ENCODE data around the gene LYRM9. TPM values are rescaled to one million over a fixed set of nuclear protein-coding genes. Genes with fewer than 3 reads are reported as not detected.

LYRM9 gene
- total and polyA plus RNA-seq, 2 donors (not counting 1 experiment from before 2014, with no cell fraction given): 9.7 to 13.7 TPM

DNA sequence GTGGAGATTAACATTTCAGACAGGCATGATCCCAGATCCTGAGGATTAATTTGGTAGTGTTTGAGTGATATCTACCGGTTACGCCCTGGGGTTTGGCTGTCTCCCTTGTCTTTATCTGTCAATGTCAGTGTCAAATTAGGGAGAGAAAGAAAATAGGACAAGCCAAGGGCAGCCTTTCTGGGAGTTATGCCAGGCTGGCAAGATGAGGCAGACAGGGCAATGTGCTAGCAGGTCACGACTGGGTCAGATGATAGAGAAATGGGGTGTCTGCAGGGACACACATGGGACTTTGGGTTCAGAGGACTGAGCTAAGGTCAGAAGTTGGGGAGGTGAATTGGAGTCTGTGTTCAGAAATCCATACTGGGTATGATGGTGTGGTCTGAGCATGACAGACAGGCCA, 27.4 kb upstream of the LYRM9 start:
- Histone ChIP-seq H3K4me1 (ENCODE audit: control insufficient read depth, extremely low read depth, insufficient read depth, low read length) (no peaks in the 10 kb centered on the region), H3K9ac (ENCODE audit: insufficient read depth, low read length) (no peak overlapping the region), H3K4me2 (ENCODE audit: extremely low read depth, insufficient read depth, low read length) (no peak overlapping the region), H3K4me3 (replicated peaks in 1 of 4; ENCODE audit: control extremely low read depth in 1 of 4, insufficient read depth in 1 of 4, low read depth in 3 of 4, low read length in 4 of 4) (no peak overlapping the region), H3K36me3 (ENCODE audit: control insufficient read depth, insufficient read depth, low read length) (no peaks in the 10 kb centered on the region), H3K79me2 (ENCODE audit: control insufficient read depth, insufficient read depth, low read length) (no peaks in the 10 kb centered on the region), H4K20me1 (ENCODE audit: control insufficient read depth, extremely low read depth, insufficient read depth, low read length) (no peaks in the 10 kb centered on the region), H3K9me3 (ENCODE audit: control insufficient read depth, insufficient read depth, low read depth, low read length) (no peaks in the 10 kb centered on the region), H3K27me3 (ENCODE audit: control insufficient read depth, insufficient read depth, low read length) (peaks cover 2% of the 10 kb centered on the region), H2AFZ (ENCODE audit: low read length) (no peak overlapping the region), H3K27ac (ENCODE audit: insufficient read depth, low read length) (no peak overlapping the region)
- TF ChIP-seq, protein P1, sequence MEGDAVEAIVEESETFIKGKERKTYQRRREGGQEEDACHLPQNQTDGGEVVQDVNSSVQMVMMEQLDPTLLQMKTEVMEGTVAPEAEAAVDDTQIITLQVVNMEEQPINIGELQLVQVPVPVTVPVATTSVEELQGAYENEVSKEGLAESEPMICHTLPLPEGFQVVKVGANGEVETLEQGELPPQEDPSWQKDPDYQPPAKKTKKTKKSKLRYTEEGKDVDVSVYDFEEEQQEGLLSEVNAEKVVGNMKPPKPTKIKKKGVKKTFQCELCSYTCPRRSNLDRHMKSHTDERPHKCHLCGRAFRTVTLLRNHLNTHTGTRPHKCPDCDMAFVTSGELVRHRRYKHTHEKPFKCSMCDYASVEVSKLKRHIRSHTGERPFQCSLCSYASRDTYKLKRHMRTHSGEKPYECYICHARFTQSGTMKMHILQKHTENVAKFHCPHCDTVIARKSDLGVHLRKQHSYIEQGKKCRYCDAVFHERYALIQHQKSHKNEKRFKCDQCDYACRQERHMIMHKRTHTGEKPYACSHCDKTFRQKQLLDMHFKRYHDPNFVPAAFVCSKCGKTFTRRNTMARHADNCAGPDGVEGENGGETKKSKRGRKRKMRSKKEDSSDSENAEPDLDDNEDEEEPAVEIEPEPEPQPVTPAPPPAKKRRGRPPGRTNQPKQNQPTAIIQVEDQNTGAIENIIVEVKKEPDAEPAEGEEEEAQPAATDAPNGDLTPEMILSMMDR (conservative IDR thresholded peaks at IDR 0.05 in 1 of 2, IDR thresholded peaks at IDR 0.05 in 1 of 2; ENCODE audit: low read depth in 1 of 2, low read length in 2 of 2): no peak
- no peak for TF ChIP-seq EZH2 (IDR thresholded peaks at IDR 0.05; ENCODE audit: low read length, missing control alignments)
- DNase-seq (ENCODE audit: low read depth in 2 of 2): no peak

DNA sequence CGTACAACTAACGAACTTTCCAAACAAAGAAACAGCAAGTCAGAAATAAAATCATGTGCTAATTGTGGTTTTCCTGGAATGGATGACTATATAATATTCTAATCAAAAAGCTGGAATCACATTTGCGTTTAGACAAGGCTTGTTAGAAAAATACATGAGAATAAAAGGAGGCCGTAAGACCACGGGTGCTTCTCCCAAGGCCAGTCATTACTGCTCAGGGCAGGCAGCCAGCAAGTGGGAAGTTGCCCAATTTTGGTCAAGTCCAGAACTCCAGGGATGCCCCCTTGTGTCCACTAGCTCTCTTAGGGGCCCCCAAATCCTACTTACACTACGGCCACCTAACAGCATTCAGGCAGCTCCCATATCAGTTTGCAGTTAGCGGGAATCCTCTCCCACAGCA, 25.9 kb upstream of the LYRM9 start:
- H3K27me3 ChIP-seq (ENCODE audit: control insufficient read depth, insufficient read depth, low read length): peaks cover 4% of the 10 kb centered on the region
- H3K36me3 ChIP-seq (ENCODE audit: control insufficient read depth, insufficient read depth, low read length): no peaks in the 10 kb centered on the region
- H3K79me2 ChIP-seq (ENCODE audit: control insufficient read depth, insufficient read depth, low read length): no peaks in the 10 kb centered on the region
- H3K4me3 ChIP-seq (replicated peaks in 1 of 4; ENCODE audit: control extremely low read depth in 1 of 4, insufficient read depth in 1 of 4, low read depth in 3 of 4, low read length in 4 of 4): no peak overlapping the region
- peak in 1 of 2 donors; percentile 4 for DNase-seq (ENCODE audit: low read depth in 2 of 2)
- H2AFZ ChIP-seq (ENCODE audit: low read length): no peak overlapping the region
- no peaks in the 10 kb centered on the region for H3K9me3 ChIP-seq (ENCODE audit: control insufficient read depth, insufficient read depth, low read depth, low read length)
- no peaks in the 10 kb centered on the region for H3K4me1 ChIP-seq (ENCODE audit: control insufficient read depth, extremely low read depth, insufficient read depth, low read length)
- TF ChIP-seq, protein P1 (conservative IDR thresholded peaks at IDR 0.05 in 1 of 2, IDR thresholded peaks at IDR 0.05 in 1 of 2; ENCODE audit: low read depth in 1 of 2, low read length in 2 of 2): no peak
- no peak for TF ChIP-seq EZH2 (IDR thresholded peaks at IDR 0.05; ENCODE audit: low read length, missing control alignments)
- H4K20me1 ChIP-seq (ENCODE audit: control insufficient read depth, extremely low read depth, insufficient read depth, low read length): no peaks in the 10 kb centered on the region
- H3K27ac ChIP-seq (ENCODE audit: insufficient read depth, low read length): no peak overlapping the region
- H3K4me2 ChIP-seq (ENCODE audit: extremely low read depth, insufficient read depth, low read length): no peak overlapping the region
- H3K9ac ChIP-seq (ENCODE audit: insufficient read depth, low read length): no peak overlapping the region

GRCh38 chr17:27918498-27918897, 25.3 kb upstream of the LYRM9 start:
- Histone ChIP-seq H2AFZ (ENCODE audit: low read length) (no peak overlapping the region), H3K4me3 (replicated peaks in 1 of 4; ENCODE audit: control extremely low read depth in 1 of 4, insufficient read depth in 1 of 4, low read depth in 3 of 4, low read length in 4 of 4) (no peak overlapping the region), H3K4me1 (ENCODE audit: control insufficient read depth, extremely low read depth, insufficient read depth, low read length) (no peaks in the 10 kb centered on the region), H3K9ac (ENCODE audit: insufficient read depth, low read length) (no peak overlapping the region), H3K79me2 (ENCODE audit: control insufficient read depth, insufficient read depth, low read length) (no peaks in the 10 kb centered on the region), H3K4me2 (ENCODE audit: extremely low read depth, insufficient read depth, low read length) (no peak overlapping the region), H3K36me3 (ENCODE audit: control insufficient read depth, insufficient read depth, low read length) (no peaks in the 10 kb centered on the region), H3K9me3 (ENCODE audit: control insufficient read depth, insufficient read depth, low read depth, low read length) (no peaks in the 10 kb centered on the region), H3K27me3 (ENCODE audit: control insufficient read depth, insufficient read depth, low read length) (peaks cover 4% of the 10 kb centered on the region), H3K27ac (ENCODE audit: insufficient read depth, low read length) (no peak overlapping the region), H4K20me1 (ENCODE audit: control insufficient read depth, extremely low read depth, insufficient read depth, low read length) (no peaks in the 10 kb centered on the region)
- TF ChIP-seq, protein P1 (conservative IDR thresholded peaks at IDR 0.05 in 1 of 2, IDR thresholded peaks at IDR 0.05 in 1 of 2; ENCODE audit: low read depth in 1 of 2, low read length in 2 of 2): no peak
- no peak for TF ChIP-seq EZH2 (IDR thresholded peaks at IDR 0.05; ENCODE audit: low read length, missing control alignments)
- DNase-seq (ENCODE audit: low read depth in 2 of 2): no peak
